Measurements from ENCODE around the gene PSMC1. TPM values are rescaled to one million over a fixed set of nuclear protein-coding genes. Genes with fewer than 3 reads are reported as not detected.
"Not testable (repeated sequence)": the region's sequence is repeated elsewhere in the genome, so short reads cannot be mapped to it uniquely, and the experiment has no call there.

The PSMC1 gene
- total and polyA plus RNA-seq, 2 of the 4 experiments (the other 2 are of a cell fraction): 181 to 194 TPM

GRCh38 chr14:90247441-90247840 is 8.9 kb upstream of the PSMC1 start:
- H4K8ac ChIP-seq (ENCODE audit: low read depth in 2 of 2, low read length in 2 of 2); H4K5ac ChIP-seq (ENCODE audit: low read depth, low read length); H3K56ac ChIP-seq (ENCODE audit: extremely low read depth, insufficient read depth, low read length); H2BK5ac ChIP-seq (ENCODE audit: low read depth, low read length, poor library complexity, severe bottlenecking); H2BK20ac ChIP-seq (ENCODE audit: low read depth, low read length); intact Hi-C loops (cut with micrococcal nuclease); DNase-seq; H3K14ac ChIP-seq (replicated peaks; ENCODE audit: low read depth, low read length); H3K23ac ChIP-seq (ENCODE audit: low read depth, low read length); H2BK15ac ChIP-seq (ENCODE audit: low read depth, low read length); H3K4me1 ChIP-seq (ENCODE audit: control insufficient read depth, insufficient read depth, low read length); H3K4ac ChIP-seq (ENCODE audit: low read depth, low read length); dilution Hi-C loops (cut with HindIII; ENCODE audit: low sequenced_read_pairs, unreplicated experiment); H3K4me2 ChIP-seq (ENCODE audit: low read depth, low read length); H2AK9ac ChIP-seq (replicated peaks; ENCODE audit: low read depth, low read length, poor library complexity); H3K18ac ChIP-seq (ENCODE audit: low read depth, low read length); H3K9me3 ChIP-seq (ENCODE audit: control insufficient read depth, insufficient read depth, low read length); H3K9me1 ChIP-seq (ENCODE audit: insufficient read depth, low read length); H2AK5ac ChIP-seq (ENCODE audit: low read depth, low read length); H3K9ac ChIP-seq (ENCODE audit: low read depth, low read length); H3K27ac ChIP-seq (ENCODE audit: insufficient read depth, low read length); POLR2A ChIA-PET (ENCODE audit: unreplicated experiment); H4K91ac ChIP-seq (ENCODE audit: insufficient read depth, low read depth, low read length); H4K20me1 ChIP-seq (ENCODE audit: insufficient read depth, low read length); CTCF ChIA-PET; H3K27me3 ChIP-seq (ENCODE audit: control insufficient read depth, insufficient read depth, low read length); in situ Hi-C loops (cut with MboI; ENCODE audit: low sequenced_read_pairs); ATAC-seq (ENCODE audit: low read depth); H3K36me3 ChIP-seq (ENCODE audit: control insufficient read depth, insufficient read depth, low read length); H2BK120ac ChIP-seq (ENCODE audit: low read depth, low read length); H2AFZ ChIP-seq (replicated peaks; ENCODE audit: low read length, poor library complexity); H3K79me1 ChIP-seq (ENCODE audit: low read depth in 1 of 2, low read length in 2 of 2); BruUV-seq (replicated peaks); H3K4me3 ChIP-seq (ENCODE audit: insufficient read depth, low read depth, low read length): not testable (repeated sequence)
- WGBS, 2 experiments (ENCODE audit: extremely low coverage in 2 of 2, insufficient read length in 1 of 2): 33% methylated on average over 1 of the region's 10 CpGs; no CpG with 5 or more reads in 1 of the 2 experiments

Measured in IMR-90 (cell line).